HEK293 (cell line): ENCODE results near the gene FOXP1.

Source experiments
- CTCF ChIA-PET: fragments of 350-600 bp; formaldehyde crosslinking; extraction: SDS; loops from one replicate; lab custom pipeline; 2021; ENCODE audit warnings: antibody characterized with exemption; lab: Yijun Ruan, JAX
- POLR2A ChIA-PET: fragments of 300-600 bp; formaldehyde crosslinking; extraction: SDS; loops from one replicate; lab custom pipeline; 2020; ENCODE audit warnings: antibody characterized with exemption, inconsistent platforms; lab: Yijun Ruan, JAX
- H3K27ac ChIP-seq: fragments of 200-500 bp; sonication (Bioruptor generic); 2 replicates; pipeline ENCODE4 v1.5.1; 2014; ENCODE audit warnings: low read depth, low read length, control low read depth, inconsistent platforms; ENCODE audit errors: extremely low read depth
- H3K36me3 ChIP-seq, 2 experiments: fragments of 200-500 bp in 1 of 2; sonication (Bioruptor generic) in 1 of 2; 1 replicate in 1 of 2; 2 replicates in 1 of 2; pipeline ENCODE4 v1.5.1; 2014 to 2017; ENCODE audit warnings: inconsistent platforms in 2 of 2, low read length in 2 of 2; ENCODE audit not compliant: control insufficient read depth in 2 of 2, insufficient read depth in 1 of 2
- H3K4me1 ChIP-seq: fragments of 200-500 bp; sonication (Bioruptor generic); 2 replicates; pipeline ENCODE4 v1.5.1; 2014; ENCODE audit warnings: mild to moderate bottlenecking, low read length, inconsistent platforms; ENCODE audit not compliant: control insufficient read depth, insufficient read depth
- H3K4me3 ChIP-seq: 2 replicates; pipeline ENCODE4 v1.5.1; 2011; ENCODE audit warnings: low read depth, mild to moderate bottlenecking, control low read depth, low read length, moderate library complexity
- H3K9me3 ChIP-seq: fragments of 200-500 bp; sonication (Bioruptor generic); 2 replicates; pipeline ENCODE4 v1.5.1; 2014; ENCODE audit warnings: low read depth, low read length, inconsistent platforms; ENCODE audit not compliant: control insufficient read depth, insufficient read depth
- EGR2 ChIP-seq: fragments of 450-650 bp; formaldehyde crosslinking; IDR thresholded peaks from 2 replicates; pipeline ENCODE4 v1.5.1; 2016; ENCODE audit warnings: low read depth, missing biosample characterization, missing genetic modification characterization
- HOXD13 ChIP-seq: sonication (generic); formaldehyde crosslinking; IDR thresholded peaks from 2 replicates; pipeline ENCODE4 v1.8.0; 2022; ENCODE audit warnings: missing genetic modification reagents, borderline replicate concordance
- INSM2 ChIP-seq: fragments of 450-650 bp; formaldehyde crosslinking; IDR thresholded peaks from 2 replicates; pipeline ENCODE4 v1.5.1; 2016; ENCODE audit warnings: missing biosample characterization, missing genetic modification characterization
- PRDM1 ChIP-seq: fragments of 450-650 bp; formaldehyde crosslinking; IDR thresholded peaks from 2 replicates; pipeline ENCODE4; 2016; ENCODE audit warnings: missing biosample characterization, missing genetic modification characterization
- SCRT1 ChIP-seq: fragments of 450-650 bp; formaldehyde crosslinking; IDR thresholded peaks from 2 replicates; pipeline ENCODE4 v1.5.1; 2016; ENCODE audit warnings: missing biosample characterization, missing genetic modification characterization, borderline replicate concordance
- TRIM28 ChIP-seq: IDR thresholded peaks from 2 replicates; pipeline ENCODE4 v1.6.1; 2011; ENCODE audit warnings: low read length, control low read depth, borderline replicate concordance
- ZNF184 ChIP-seq: fragments of 450-650 bp; IDR thresholded peaks from 2 replicates; pipeline ENCODE4 v1.5.1; 2018; ENCODE audit warnings: missing biosample characterization, mild to moderate bottlenecking, missing genetic modification characterization
- ZNF280D ChIP-seq: fragments of 450-650 bp; formaldehyde crosslinking; IDR thresholded peaks from 2 replicates; pipeline ENCODE4 v1.5.1; 2016; ENCODE audit warnings: missing biosample characterization, missing genetic modification characterization
- ZNF394 ChIP-seq: fragments of 450-650 bp; formaldehyde crosslinking; IDR thresholded peaks from 2 replicates; pipeline ENCODE4 v1.5.1; 2016; ENCODE audit warnings: missing biosample characterization, missing genetic modification characterization, mild to moderate bottlenecking, moderate library complexity, borderline replicate concordance
- ZNF398 ChIP-seq: fragments of 450-650 bp; formaldehyde crosslinking; IDR thresholded peaks from 2 replicates; pipeline ENCODE4 v1.5.1; 2017; ENCODE audit warnings: missing biosample characterization, missing genetic modification characterization
- ZNF48 ChIP-seq: fragments of 450-650 bp; formaldehyde crosslinking; IDR thresholded peaks from 2 replicates; pipeline ENCODE4 v1.5.1; 2016; ENCODE audit warnings: missing biosample characterization, missing genetic modification characterization
- ZNF529 ChIP-seq: fragments of 450-650 bp; formaldehyde crosslinking; IDR thresholded peaks from 2 replicates; pipeline ENCODE4 v1.5.1; 2017; ENCODE audit warnings: missing genetic modification characterization, missing biosample characterization; ENCODE audit not compliant: insufficient replicate concordance
- ZNF580 ChIP-seq: fragments of 450-650 bp; formaldehyde crosslinking; IDR thresholded peaks from 2 replicates; pipeline ENCODE4 v1.5.1; 2016; ENCODE audit warnings: missing biosample characterization, missing genetic modification characterization
- ZNF624 ChIP-seq: fragments of 450-650 bp; formaldehyde crosslinking; IDR thresholded peaks from 2 replicates; pipeline ENCODE4 v1.5.1; 2017; ENCODE audit warnings: missing biosample characterization, missing genetic modification characterization
- ZNF639 ChIP-seq: fragments of 450-650 bp; formaldehyde crosslinking; IDR thresholded peaks from 2 replicates; pipeline ENCODE4 v1.5.1; 2016; ENCODE audit warnings: missing biosample characterization, missing genetic modification characterization
- ZNF660 ChIP-seq: fragments of 450-650 bp; IDR thresholded peaks from 2 replicates; pipeline ENCODE4 v1.5.1; 2018; ENCODE audit warnings: missing biosample characterization, mild to moderate bottlenecking, missing genetic modification characterization
- ZNF670 ChIP-seq: fragments of 450-650 bp; formaldehyde crosslinking; IDR thresholded peaks from 2 replicates; pipeline ENCODE4 v1.5.1; 2016; ENCODE audit warnings: missing biosample characterization, missing genetic modification characterization, low read depth
- ZNF704 ChIP-seq: fragments of 450-650 bp; formaldehyde crosslinking; IDR thresholded peaks from 2 replicates; pipeline ENCODE4 v1.5.1; 2016; ENCODE audit warnings: missing biosample characterization, missing genetic modification characterization
- ZSCAN4 ChIP-seq: fragments of 450-650 bp; formaldehyde crosslinking; IDR thresholded peaks from 2 replicates; pipeline ENCODE4 v1.5.1; 2017; ENCODE audit warnings: missing biosample characterization, missing genetic modification characterization
- TF ChIP-seq, protein P1 (sequence below): fragments of 450-650 bp; formaldehyde crosslinking; IDR thresholded peaks from 2 replicates; pipeline ENCODE4 v1.5.1; 2016; ENCODE audit warnings: missing biosample characterization, missing genetic modification characterization, borderline replicate concordance

Gene FOXP1

DNA sequence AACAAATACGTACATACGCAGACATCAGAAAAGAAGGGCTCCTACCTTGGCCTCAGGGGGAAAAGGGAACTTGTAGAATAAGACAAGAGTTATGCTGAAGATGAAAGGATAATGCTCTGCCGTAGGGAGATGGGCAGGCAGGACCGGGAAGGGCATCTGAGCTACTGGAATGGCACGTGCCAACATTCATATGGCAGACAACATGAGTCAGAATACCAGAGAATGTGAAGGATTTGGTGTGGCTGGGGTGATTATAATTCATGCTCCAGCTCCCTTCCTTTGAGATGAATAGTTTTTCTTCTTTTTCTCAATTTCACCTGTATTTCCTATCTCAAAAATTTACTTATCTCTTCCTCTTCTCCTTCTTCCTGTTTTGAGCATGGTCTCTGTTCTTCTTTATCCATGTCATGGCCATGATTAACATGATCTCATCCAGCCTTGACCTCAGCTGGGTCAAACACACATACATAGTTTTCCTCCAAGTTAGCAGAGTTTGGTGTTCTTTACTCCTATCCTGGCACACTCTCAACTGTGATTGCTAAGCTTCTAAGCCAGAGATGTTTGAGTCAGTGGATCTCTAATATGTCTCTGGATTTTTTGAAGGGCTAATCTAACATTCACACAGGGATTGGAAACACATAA, 507.0 kb downstream of the FOXP1 start (continued):
- TF ChIP-seq ZSCAN4 (tag by site-specific recombination) (no peak), INSM2 (no peak), ZNF529 (tag by site-specific recombination) (no peak), ZNF48 (tag by site-specific recombination) (no peak), ZNF624 (no peak)

DNA sequence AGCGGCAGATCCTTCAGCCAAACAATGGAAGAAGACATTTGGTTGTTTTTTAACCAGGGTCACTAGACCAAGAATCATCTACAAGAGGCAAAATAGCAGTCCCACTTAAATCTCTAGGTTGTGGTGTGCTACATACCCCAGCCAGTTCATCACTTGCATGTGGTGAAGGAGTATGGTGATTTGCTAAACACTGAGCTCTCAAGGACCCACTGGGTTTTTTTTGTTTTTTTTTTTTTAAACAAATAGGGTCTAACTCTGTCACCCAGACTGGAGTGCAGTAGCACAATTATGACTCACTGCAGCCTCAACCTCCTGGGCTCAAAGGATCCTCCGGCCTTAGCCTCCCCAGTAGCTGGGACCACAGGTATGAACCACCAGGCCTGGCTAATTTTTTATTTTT, 508.0 kb downstream of the FOXP1 start:
- POLR2A ChIA-PET = no interaction called here

GRCh38 chr3:71074423-71074822, 509.1 kb downstream of the FOXP1 start:
- Histone ChIP-seq H3K27ac (no peak overlapping the region), H3K36me3 (no peaks in the 10 kb centered on the region), H3K4me1 (no peaks in the 10 kb centered on the region), H3K9me3 (no peaks in the 10 kb centered on the region), H3K4me3 (no peak overlapping the region)
- ChIA-PET POLR2A (interaction anchor here (0.5 kb wide), 1 partner anchor 345 kb away, joined by 3 read pairs; no protein-coding TSS in a partner anchor), CTCF (no interaction called here)
- TF ChIP-seq ZNF280D (tag by site-specific recombination) (no peak), ZNF394 (tag by site-specific recombination) (no peak), ZNF639 (tag by site-specific recombination) (no peak), EGR2 (tag by site-specific recombination) (no peak), HOXD13 (CRISPR knock-in tag) (no peak), ZNF704 (tag by site-specific recombination) (no peak)

More for the DNA sequence above, 508.0 kb downstream of the FOXP1 start:
- H3K27ac ChIP-seq = no peak overlapping the region
- CTCF ChIA-PET = no interaction called here
- H3K9me3 ChIP-seq = no peaks in the 10 kb centered on the region
- H3K4me3 ChIP-seq = no peak overlapping the region
- H3K36me3 ChIP-seq = no peaks in the 10 kb centered on the region
- TF ChIP-seq TRIM28 = no peak
- no peak for TF ChIP-seq ZNF184
- no peak for TF ChIP-seq SCRT1 (tag by site-specific recombination)
- TF ChIP-seq, protein P1, sequence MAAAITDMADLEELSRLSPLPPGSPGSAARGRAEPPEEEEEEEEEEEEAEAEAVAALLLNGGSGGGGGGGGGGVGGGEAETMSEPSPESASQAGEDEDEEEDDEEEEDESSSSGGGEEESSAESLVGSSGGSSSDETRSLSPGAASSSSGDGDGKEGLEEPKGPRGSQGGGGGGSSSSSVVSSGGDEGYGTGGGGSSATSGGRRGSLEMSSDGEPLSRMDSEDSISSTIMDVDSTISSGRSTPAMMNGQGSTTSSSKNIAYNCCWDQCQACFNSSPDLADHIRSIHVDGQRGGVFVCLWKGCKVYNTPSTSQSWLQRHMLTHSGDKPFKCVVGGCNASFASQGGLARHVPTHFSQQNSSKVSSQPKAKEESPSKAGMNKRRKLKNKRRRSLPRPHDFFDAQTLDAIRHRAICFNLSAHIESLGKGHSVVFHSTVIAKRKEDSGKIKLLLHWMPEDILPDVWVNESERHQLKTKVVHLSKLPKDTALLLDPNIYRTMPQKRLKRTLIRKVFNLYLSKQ = no peak
- TF ChIP-seq ZNF580 (tag by site-specific recombination) = no peak
- TF ChIP-seq HOXD13 (CRISPR knock-in tag) = no peak
- no peak for TF ChIP-seq ZNF398 (tag by site-specific recombination)
- TF ChIP-seq ZNF48 (tag by site-specific recombination) = no peak
- no peak for TF ChIP-seq PRDM1 (tag by site-specific recombination)
- no peak for TF ChIP-seq ZNF660 (tag by site-specific recombination)
- no peak for TF ChIP-seq ZNF670 (tag by site-specific recombination)
- no peaks in the 10 kb centered on the region for H3K4me1 ChIP-seq
